GM12872 (cell line): Measurements from ENCODE around the gene SEMA5A.

Source experiments
- CTCF ChIP-seq: IDR thresholded peaks from 3 replicates; pipeline ENCODE4 v1.5.1; 2011; ENCODE audit warnings: low read depth, mild to moderate bottlenecking, low read length, moderate library complexity; ENCODE audit not compliant: insufficient read depth

The SEMA5A gene

GRCh38 chr5:9545136-9545991 lies 511 bp downstream of the SEMA5A start:
- TF ChIP-seq CTCF: no peak

- peak; percentile 79 for TF ChIP-seq CTCF
These were observed 1.3 kb downstream of the SEMA5A start for GRCh38 chr5:9544502-9545135.

GRCh38 chr5:9544056-9544455 lies 1.8 kb downstream of the SEMA5A start:
- no peak for TF ChIP-seq CTCF

- no peak for TF ChIP-seq CTCF
These were observed 2.5 kb downstream of the SEMA5A start for GRCh38 chr5:9543311-9543920.

- no peak for TF ChIP-seq CTCF
These were observed 5.1 kb downstream of the SEMA5A start for GRCh38 chr5:9540791-9541190.

- no peak for TF ChIP-seq CTCF
These were observed 7.4 kb downstream of the SEMA5A start for GRCh38 chr5:9538504-9538903.
